A673 (cell line): ENCODE measurements around the gene MIPOL1. TPM values are rescaled to one million over a fixed set of nuclear protein-coding genes. Genes with fewer than 3 reads are reported as not detected.

Experiments
- BruUV-seq: library from RNA; stranded (reverse); fragments of 400-500 nt; replicated peaks from 2 replicates; lab custom pipeline; 2021; lab: Mats Ljungman, UMichigan
- CTCF ChIA-PET: fragments of 300-600 bp; sonication (Branson Sonifier 250); formaldehyde crosslinking; loops from one replicate; lab custom pipeline; 2022; ENCODE audit warnings: antibody characterized with exemption; lab: Charles Lee
- POLR2A ChIA-PET: fragments of 300-600 bp; sonication (Branson Sonifier 250); formaldehyde crosslinking; loops from one replicate; lab custom pipeline; 2022; ENCODE audit warnings: antibody characterized with exemption; ENCODE audit not compliant: low non-redundant PET; lab: Charles Lee
- DNase-seq: peaks from one replicate; pipeline ENCODE4 v3.0.0-alpha.2; 2015; ENCODE audit warnings: low spot score
- H3K27ac ChIP-seq: fragments of 200-600 bp; sonication (generic); 2 replicates; pipeline ENCODE4 v1.5.1; 2016; ENCODE audit warnings: mixed run types, low read depth, mild to moderate bottlenecking, mixed read lengths, antibody characterized with exemption, low read length; ENCODE audit not compliant: poor library complexity, severe bottlenecking
- H3K27me3 ChIP-seq: fragments of 200-600 bp; sonication (generic); replicated peaks from 2 replicates; pipeline ENCODE4 v1.6.1; 2017; ENCODE audit warnings: mixed run types, low read depth, mild to moderate bottlenecking, mixed read lengths, antibody characterized with exemption, low read length; ENCODE audit not compliant: insufficient read depth, poor library complexity
- H3K36me3 ChIP-seq: fragments of 200-600 bp; sonication (generic); 2 replicates; pipeline ENCODE4 v1.6.1; 2016; ENCODE audit warnings: mixed run types, mild to moderate bottlenecking, mixed read lengths, antibody characterized with exemption, low read length; ENCODE audit not compliant: insufficient read depth, poor library complexity, severe bottlenecking
- H3K4me1 ChIP-seq: fragments of 200-600 bp; sonication (generic); 2 replicates; pipeline ENCODE4 v1.6.1; 2017; ENCODE audit warnings: mixed run types, mild to moderate bottlenecking, mixed read lengths, antibody characterized with exemption, low read length; ENCODE audit not compliant: insufficient read depth, poor library complexity, severe bottlenecking
- H3K4me3 ChIP-seq: fragments of 200-600 bp; sonication (generic); 2 replicates; pipeline ENCODE4 v1.5.1; 2016; ENCODE audit warnings: low read depth, mixed run types, mild to moderate bottlenecking, mixed read lengths, low read length; ENCODE audit not compliant: poor library complexity, severe bottlenecking
- H3K9me3 ChIP-seq: fragments of 200-600 bp; sonication (generic); 2 replicates; pipeline ENCODE4 v1.6.1; 2016; ENCODE audit warnings: mixed run types, low read depth, mild to moderate bottlenecking, mixed read lengths, antibody characterized with exemption, low read length; ENCODE audit not compliant: poor library complexity, severe bottlenecking
- EZH2 ChIP-seq: fragments of 200-600 bp; sonication (generic); IDR thresholded peaks from 2 replicates; pipeline ENCODE4 v1.6.1; 2017; ENCODE audit warnings: borderline replicate concordance, low read depth, mild to moderate bottlenecking, mixed read lengths, antibody characterized with exemption, low read length; ENCODE audit not compliant: poor library complexity, severe bottlenecking
- intact Hi-C: fragments of 100-400 bp; cut with micrococcal nuclease; formaldehyde crosslinking; loops from one replicate; pipeline ENCODE4 v1.10.0; 2022; ENCODE audit not compliant: unreplicated experiment
- total RNA-seq: library from RNA; stranded (reverse); gene quantifications from 2 replicates; pipeline ENCODE4 v1.2.3, GENCODE V29; 2021
- TF ChIP-seq, protein P1 (sequence below): fragments of 300-800, 200-600 bp; sonication (generic); conservative IDR thresholded peaks from 2 replicates; pipeline ENCODE4 v1.5.1; 2017; ENCODE audit warnings: low read depth, mild to moderate bottlenecking, antibody characterized with exemption, low read length, moderate library complexity, mixed read lengths

MIPOL1 gene
- total RNA-seq, 1 experiment from 2014 or later: 15.0 TPM

DNA sequence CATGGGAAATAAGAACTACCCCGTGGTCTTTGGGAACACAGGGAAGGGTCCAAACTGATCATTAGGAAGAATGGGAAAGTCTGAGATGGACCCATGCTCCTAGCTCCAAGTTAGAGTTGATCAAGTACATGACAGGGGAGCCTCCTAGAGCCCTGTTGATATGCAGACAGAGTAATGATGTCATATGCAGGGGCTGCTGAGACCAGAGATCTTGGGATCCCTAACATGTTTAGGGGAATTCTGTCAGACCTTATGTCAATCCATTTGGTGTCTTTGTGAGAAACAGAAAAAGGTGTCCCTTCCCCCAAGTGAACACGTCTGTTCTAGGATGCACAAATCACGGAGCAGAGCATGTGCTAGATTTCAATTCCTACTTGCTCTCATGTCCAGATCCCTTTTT is 31.9 kb upstream of the MIPOL1 start:
- Histone ChIP-seq H3K4me1 (no peaks in the 10 kb centered on the region), H3K4me3 (no peak overlapping the region), H3K27me3 (no peaks in the 10 kb centered on the region), H3K9me3 (no peaks in the 10 kb centered on the region), H3K27ac (no peak overlapping the region), H3K36me3 (no peaks in the 10 kb centered on the region)
- BruUV-seq: no TSS peak
- intact Hi-C loops: no loop called here
- CTCF ChIA-PET: no interaction called here
- TF ChIP-seq, protein P1, sequence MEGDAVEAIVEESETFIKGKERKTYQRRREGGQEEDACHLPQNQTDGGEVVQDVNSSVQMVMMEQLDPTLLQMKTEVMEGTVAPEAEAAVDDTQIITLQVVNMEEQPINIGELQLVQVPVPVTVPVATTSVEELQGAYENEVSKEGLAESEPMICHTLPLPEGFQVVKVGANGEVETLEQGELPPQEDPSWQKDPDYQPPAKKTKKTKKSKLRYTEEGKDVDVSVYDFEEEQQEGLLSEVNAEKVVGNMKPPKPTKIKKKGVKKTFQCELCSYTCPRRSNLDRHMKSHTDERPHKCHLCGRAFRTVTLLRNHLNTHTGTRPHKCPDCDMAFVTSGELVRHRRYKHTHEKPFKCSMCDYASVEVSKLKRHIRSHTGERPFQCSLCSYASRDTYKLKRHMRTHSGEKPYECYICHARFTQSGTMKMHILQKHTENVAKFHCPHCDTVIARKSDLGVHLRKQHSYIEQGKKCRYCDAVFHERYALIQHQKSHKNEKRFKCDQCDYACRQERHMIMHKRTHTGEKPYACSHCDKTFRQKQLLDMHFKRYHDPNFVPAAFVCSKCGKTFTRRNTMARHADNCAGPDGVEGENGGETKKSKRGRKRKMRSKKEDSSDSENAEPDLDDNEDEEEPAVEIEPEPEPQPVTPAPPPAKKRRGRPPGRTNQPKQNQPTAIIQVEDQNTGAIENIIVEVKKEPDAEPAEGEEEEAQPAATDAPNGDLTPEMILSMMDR: no peak
- no peak for TF ChIP-seq EZH2
- POLR2A ChIA-PET: no interaction called here
- DNase-seq: no peak

DNA sequence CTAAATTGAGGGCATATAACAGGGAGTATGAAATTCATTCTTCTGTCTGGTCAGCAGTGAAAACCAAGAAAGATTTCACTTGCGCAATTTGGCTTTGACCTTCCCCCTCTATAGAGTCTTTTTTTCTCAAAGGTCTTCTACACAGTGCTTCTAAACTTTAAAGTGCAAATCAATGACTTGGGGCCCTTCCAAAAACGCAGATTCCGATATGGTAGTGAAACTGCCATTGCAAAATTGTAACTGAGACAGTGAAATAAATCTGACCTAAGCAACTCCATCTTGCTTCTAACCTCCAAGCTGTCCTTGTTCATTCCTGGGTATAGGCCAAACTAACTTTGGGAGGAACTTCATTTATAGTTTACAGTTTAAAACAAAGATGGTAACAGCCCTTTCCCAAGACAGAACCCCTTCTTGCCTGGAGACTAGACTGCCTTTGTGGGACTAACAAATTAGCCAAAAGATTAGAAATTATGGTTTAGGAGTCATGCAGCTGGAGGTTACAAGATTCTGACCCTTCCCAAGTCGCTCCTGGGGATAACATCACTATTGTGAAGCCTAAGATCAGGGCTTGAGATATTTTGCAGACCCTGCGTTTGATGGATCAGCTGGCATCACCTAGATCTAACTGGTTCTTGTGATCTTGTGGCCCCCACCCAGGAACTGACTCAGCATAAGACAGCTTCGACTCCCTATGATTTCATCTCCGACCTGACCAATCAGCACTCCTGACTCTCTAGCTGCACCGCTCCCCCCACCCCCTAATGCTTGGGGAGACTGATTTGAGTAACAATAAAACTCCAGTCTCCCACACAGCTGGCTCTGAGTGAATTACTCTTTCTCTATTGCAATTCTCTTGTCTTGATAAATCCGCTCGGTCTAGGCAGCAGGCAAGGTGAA is 30.3 kb upstream of the MIPOL1 start:
- no peak for DNase-seq
- H3K4me3 ChIP-seq: no peak overlapping the region
- POLR2A ChIA-PET: no interaction called here
- no TSS peak for BruUV-seq
- no peak for TF ChIP-seq EZH2
- TF ChIP-seq, protein P1: no peak
- no peaks in the 10 kb centered on the region for H3K27me3 ChIP-seq
- H3K27ac ChIP-seq: no peak overlapping the region
- intact Hi-C loops: no loop called here
- CTCF ChIA-PET: no interaction called here
- no peaks in the 10 kb centered on the region for H3K36me3 ChIP-seq
- H3K9me3 ChIP-seq: no peaks in the 10 kb centered on the region
- peaks cover 5% of the 10 kb centered on the region for H3K4me1 ChIP-seq

DNA sequence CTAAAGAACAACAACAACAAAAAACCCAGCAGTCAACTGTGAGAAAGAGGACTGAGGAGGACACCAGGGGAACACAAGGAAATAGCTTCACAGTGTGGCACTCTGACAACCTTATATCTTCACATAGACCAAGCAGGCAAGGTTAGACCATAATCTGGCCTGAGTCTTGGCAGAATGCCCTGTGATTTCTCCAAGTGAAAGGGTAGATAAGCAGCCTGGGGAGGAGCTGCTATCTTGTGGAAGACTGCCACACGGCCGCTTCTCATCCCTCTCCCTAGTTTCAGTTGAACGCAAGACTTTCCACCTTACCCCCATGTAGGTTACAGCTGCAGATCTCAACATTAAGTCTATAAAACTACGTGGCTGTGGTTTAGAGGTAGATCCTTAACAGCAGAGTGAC is 29.0 kb upstream of the MIPOL1 start:
- H3K9me3 ChIP-seq: no peaks in the 10 kb centered on the region
- DNase-seq: no peak
- no peak overlapping the region for H3K4me3 ChIP-seq
- H3K36me3 ChIP-seq: no peaks in the 10 kb centered on the region
- no peak for TF ChIP-seq EZH2
- TF ChIP-seq, protein P1: no peak
- H3K27me3 ChIP-seq: no peaks in the 10 kb centered on the region
- ChIA-PET CTCF (no interaction called here), POLR2A (interaction anchor here (0.6 kb wide), 1 partner anchor 73 kb away, joined by 7 read pairs; no protein-coding TSS in a partner anchor)
- peaks cover 6% of the 10 kb centered on the region for H3K4me1 ChIP-seq
- intact Hi-C loops: no loop called here
- no TSS peak for BruUV-seq
- H3K27ac ChIP-seq: no peak overlapping the region
